ENCODE data around the gene SLC25A41.

DNA sequence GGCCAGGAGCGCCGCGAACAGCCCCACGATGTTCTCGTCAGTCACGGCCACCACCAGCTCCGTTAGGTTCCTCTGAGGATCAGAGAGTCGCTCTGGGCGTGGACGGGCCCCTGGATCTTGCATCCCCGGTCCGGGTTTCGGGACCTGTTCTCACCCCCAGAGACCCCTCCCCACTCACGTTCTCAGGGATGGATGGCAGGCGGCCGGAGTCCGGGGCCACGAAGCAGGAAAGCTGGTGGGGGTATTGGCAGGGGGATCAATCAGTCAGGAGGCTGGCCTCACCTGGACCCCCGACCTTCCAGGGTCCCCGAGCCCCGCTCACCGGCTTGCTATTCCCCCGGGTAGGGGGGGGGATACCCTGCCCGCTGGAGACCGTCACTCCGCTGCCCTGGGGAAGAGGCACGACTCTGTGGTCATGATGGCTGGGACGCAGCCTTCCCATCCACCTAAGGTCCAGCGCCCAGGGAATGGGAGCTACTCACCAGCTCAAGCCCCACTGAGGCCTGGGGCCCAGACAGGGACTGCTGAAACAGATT lies 43.4 kb upstream of the SLC25A41 start:
- TF ChIP-seq CTCF (IDR thresholded peaks at IDR 0.05; ENCODE audit: poor library complexity) (no peak), EZH2 (IDR thresholded peaks at IDR 0.05; ENCODE audit: borderline replicate concordance) (no peak)
